Parathyroid adenoma (tissue), 2 donors: Measurements from ENCODE around the gene DHRSX.

Experiments used
- H2AFZ ChIP-seq: fragments of 300-600 bp; sonication (generic); one replicate; pipeline ENCODE4 v1.7.0; 2017; ENCODE audit warnings: antibody characterized with exemption, mild to moderate bottlenecking
- H3K27ac ChIP-seq: fragments of 300-600 bp; sonication (generic); one replicate; pipeline ENCODE4 v1.7.0; 2017
- H3K27me3 ChIP-seq: fragments of 300-600 bp; sonication (generic); one replicate; pipeline ENCODE4 v1.7.0; 2017; ENCODE audit warnings: low read length; ENCODE audit not compliant: control insufficient read depth, insufficient read depth
- H3K36me3 ChIP-seq: fragments of 300-600 bp; sonication (generic); one replicate; pipeline ENCODE4 v1.7.0; 2017; ENCODE audit warnings: low read length; ENCODE audit not compliant: control insufficient read depth, insufficient read depth
- H3K4me1 ChIP-seq: fragments of 300-600 bp; sonication (generic); one replicate; pipeline ENCODE4 v1.7.0; 2017; ENCODE audit warnings: control low read depth
- H3K4me2 ChIP-seq: fragments of 300-600 bp; sonication (generic); one replicate; pipeline ENCODE4 v1.7.0; 2017; ENCODE audit warnings: low read length
- H3K4me3 ChIP-seq: fragments of 300-600 bp; sonication (generic); one replicate; pipeline ENCODE4 v1.7.0; 2017; ENCODE audit warnings: low read depth, low read length
- H3K79me2 ChIP-seq: fragments of 300-600 bp; sonication (generic); one replicate; pipeline ENCODE4 v1.7.0; 2017; ENCODE audit warnings: control low read depth
- H3K9ac ChIP-seq: fragments of 300-600 bp; sonication (generic); one replicate; pipeline ENCODE4 v1.7.0; 2017; ENCODE audit warnings: mild to moderate bottlenecking
- H3K9me3 ChIP-seq: fragments of 300-600 bp; sonication (generic); one replicate; pipeline ENCODE4 v1.7.0; 2017; ENCODE audit warnings: low read length; ENCODE audit not compliant: control insufficient read depth
- TF ChIP-seq, protein P1 (sequence below): fragments of 300-600 bp; sonication (generic); IDR thresholded peaks from one replicate; pipeline ENCODE4 v1.7.0; 2017; ENCODE audit warnings: antibody characterized with exemption, mild to moderate bottlenecking
- donor health status: primary hyperparathyroidism.

The DHRSX gene

GRCh38 chrX:2193273-2193592 lies 307.5 kb downstream of the DHRSX start:
- Histone ChIP-seq H3K4me1 (no peaks in the 10 kb centered on the region), H3K36me3 (no peaks in the 10 kb centered on the region), H3K79me2 (no peaks in the 10 kb centered on the region), H3K9ac (no peak overlapping the region), H3K4me2 (no peak overlapping the region), H3K27me3 (no peaks in the 10 kb centered on the region), H2AFZ (no peak overlapping the region), H3K27ac (no peak overlapping the region), H3K4me3 (no peak overlapping the region), H3K9me3 (no peaks in the 10 kb centered on the region)
- TF ChIP-seq, protein P1, sequence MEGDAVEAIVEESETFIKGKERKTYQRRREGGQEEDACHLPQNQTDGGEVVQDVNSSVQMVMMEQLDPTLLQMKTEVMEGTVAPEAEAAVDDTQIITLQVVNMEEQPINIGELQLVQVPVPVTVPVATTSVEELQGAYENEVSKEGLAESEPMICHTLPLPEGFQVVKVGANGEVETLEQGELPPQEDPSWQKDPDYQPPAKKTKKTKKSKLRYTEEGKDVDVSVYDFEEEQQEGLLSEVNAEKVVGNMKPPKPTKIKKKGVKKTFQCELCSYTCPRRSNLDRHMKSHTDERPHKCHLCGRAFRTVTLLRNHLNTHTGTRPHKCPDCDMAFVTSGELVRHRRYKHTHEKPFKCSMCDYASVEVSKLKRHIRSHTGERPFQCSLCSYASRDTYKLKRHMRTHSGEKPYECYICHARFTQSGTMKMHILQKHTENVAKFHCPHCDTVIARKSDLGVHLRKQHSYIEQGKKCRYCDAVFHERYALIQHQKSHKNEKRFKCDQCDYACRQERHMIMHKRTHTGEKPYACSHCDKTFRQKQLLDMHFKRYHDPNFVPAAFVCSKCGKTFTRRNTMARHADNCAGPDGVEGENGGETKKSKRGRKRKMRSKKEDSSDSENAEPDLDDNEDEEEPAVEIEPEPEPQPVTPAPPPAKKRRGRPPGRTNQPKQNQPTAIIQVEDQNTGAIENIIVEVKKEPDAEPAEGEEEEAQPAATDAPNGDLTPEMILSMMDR: no peak

DNA sequence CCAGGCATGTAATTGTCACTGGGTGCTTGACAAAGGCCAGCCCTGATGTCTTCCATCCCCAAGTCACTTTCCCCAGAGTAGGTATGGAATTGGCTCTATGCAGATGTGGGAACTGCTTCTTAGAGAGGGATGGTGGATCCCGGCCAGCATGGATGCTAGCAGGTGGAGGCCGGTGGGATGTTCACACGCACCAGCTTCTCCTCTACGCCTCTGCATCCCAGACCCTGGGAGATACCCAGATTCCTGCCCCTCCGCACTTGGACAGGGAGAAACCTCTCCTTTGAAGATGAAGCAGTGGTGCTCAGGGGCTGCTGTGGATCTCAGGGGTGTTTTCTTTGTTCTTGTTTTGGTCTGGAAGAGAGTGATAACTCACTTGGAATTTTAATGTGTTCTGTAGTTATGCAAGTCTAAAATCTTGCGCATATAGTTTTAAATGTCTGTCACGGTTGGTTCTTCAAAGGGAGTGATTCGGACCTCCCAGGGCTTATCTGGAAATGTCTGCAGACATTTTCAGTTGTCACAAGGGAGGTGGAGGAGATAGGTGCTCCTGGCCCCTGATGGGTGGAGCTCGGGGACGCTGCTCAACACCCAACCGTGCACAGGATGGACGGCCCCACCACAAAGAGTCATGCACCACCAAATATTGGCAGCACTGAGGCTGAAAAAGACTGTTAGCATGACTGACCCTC lies 308.0 kb downstream of the DHRSX start:
- Histone ChIP-seq H3K4me2 (no peak overlapping the region), H3K79me2 (no peaks in the 10 kb centered on the region), H3K27me3 (no peaks in the 10 kb centered on the region), H3K4me3 (no peak overlapping the region), H3K27ac (no peak overlapping the region), H3K9ac (no peak overlapping the region), H3K4me1 (no peaks in the 10 kb centered on the region), H2AFZ (no peak overlapping the region), H3K9me3 (no peaks in the 10 kb centered on the region), H3K36me3 (no peaks in the 10 kb centered on the region)
- TF ChIP-seq, protein P1: no peak

- Histone ChIP-seq H3K9me3 (no peaks in the 10 kb centered on the region), H3K4me3 (no peak overlapping the region)
- TF ChIP-seq, protein P1: no peak
Observed at GRCh38 chrX:2188840-2189239, 311.9 kb downstream of the DHRSX start.

GRCh38 chrX:2188330-2188792 lies 312.4 kb downstream of the DHRSX start:
- Histone ChIP-seq H3K9ac (no peak overlapping the region), H3K4me1 (no peaks in the 10 kb centered on the region), H3K27ac (no peak overlapping the region), H3K4me2 (peak overlapping the region; percentile 25), H3K36me3 (no peaks in the 10 kb centered on the region), H3K9me3 (no peaks in the 10 kb centered on the region), H3K79me2 (no peaks in the 10 kb centered on the region), H2AFZ (no peak overlapping the region), H3K27me3 (no peaks in the 10 kb centered on the region), H3K4me3 (no peak overlapping the region)
- TF ChIP-seq, protein P1: no peak

More at GRCh38 chrX:2188840-2189239, 311.9 kb downstream of the DHRSX start:
- Histone ChIP-seq H3K4me2 (no peak overlapping the region), H3K27me3 (no peaks in the 10 kb centered on the region), H3K79me2 (no peaks in the 10 kb centered on the region), H3K36me3 (no peaks in the 10 kb centered on the region), H2AFZ (no peak overlapping the region), H3K4me1 (no peaks in the 10 kb centered on the region), H3K9ac (no peak overlapping the region), H3K27ac (no peak overlapping the region)
